ENCODE results near the gene HIPK2.
A peak's percentile ranks its signal among the peaks of the same experiment; 100 is the strongest.

Gene HIPK2

DNA sequence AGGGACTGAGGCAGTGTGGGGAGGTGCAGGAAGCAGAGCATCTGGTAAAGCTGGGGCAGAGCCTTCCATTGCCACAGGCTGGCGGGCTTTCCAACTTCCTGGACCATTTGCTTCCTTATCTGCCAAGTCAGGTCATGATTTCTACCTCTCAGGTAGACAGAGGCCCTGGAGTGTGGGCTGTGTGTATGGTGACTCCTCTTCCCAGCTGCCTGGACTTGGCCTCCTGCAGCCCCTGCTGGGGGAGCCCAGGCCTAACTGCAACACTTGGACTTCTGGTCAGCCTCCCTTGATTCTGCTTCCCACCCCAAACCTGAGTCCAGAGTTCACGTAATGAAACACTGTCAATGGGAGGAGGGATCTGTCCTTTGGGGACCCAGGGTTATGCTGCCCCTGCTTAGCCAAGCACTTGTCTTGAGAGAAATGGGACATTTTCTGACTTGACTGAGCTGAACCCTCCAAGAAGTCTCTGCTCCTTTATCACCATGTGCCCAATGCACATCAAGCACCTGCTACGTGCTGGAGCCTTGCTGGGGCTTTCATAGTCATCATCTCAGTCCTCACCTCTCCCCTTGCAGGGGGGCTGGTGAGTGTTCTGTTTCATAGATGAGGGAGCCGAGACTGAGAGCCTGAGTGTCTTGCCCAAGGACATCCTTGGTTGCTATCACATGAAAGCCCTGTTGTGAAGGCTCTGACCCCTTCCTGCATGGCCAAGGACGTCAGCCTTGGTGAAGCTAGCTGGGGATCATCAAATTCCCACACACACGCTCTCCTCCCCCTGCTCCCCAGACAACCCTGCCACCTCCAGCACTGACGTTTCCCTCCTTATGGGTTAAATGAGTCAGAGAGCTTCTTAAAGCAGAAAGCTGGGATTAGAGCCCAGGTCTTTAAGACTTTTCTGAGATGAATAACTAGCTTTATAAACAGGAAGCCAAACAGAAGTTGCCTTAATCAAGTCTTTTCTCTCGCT lies 250.9 kb downstream of the HIPK2 start:
- Histone ChIP-seq H3K4me1 (peaks cover 7 to 15% (median 10%) of the 10 kb centered on the region in 10 experiments; a peak in 17 of 20 replicates), H3K27ac (no peak overlapping the region), H3K9me3 (replicated peaks in 1 of 11) (peaks cover 3 to 19% (median 13%) of the 10 kb centered on the region in 11 experiments; a peak in 18 of 22 replicates), H4K20me1 (no peaks in the 10 kb centered on the region), H3K27me3 (peaks cover 22 to 47% (median 38%) of the 10 kb centered on the region in 11 experiments), H3K9ac (no peak overlapping the region), H3K36me3 (no peaks in the 10 kb centered on the region), H3K4me2 (peak overlapping the region; percentile 4 to 48 (median 37); a peak in 16 of 22 replicates), H3K4me3 (no peak overlapping the region)
- no peak for TF ChIP-seq Cebpa-rat (IDR thresholded peaks at IDR 0.05)

DNA sequence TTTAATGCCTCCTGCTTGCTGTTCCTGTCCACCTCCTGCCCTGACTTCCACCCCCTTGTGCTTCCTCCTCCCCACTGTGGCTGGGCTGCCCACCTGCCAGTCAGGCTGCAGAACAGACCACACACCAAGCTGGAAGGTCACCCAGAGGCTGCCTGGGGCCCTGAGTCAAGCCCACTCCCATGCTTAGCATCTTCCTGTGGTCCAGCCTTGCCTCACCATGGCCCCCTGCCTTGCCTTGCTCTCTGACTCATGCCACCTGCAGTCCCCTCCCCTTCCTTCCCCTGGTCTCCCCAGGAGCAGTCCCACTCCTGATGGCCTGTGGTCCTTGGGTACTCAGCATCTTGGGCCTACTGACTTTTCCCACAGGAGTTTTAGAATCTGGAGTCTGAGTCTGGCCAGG lies 252.0 kb downstream of the HIPK2 start:
- TF ChIP-seq Cebpa-rat (IDR thresholded peaks at IDR 0.05): no peak
- peaks cover 22 to 55% (median 46%) of the 10 kb centered on the region in 11 experiments for H3K27me3 ChIP-seq

DNA sequence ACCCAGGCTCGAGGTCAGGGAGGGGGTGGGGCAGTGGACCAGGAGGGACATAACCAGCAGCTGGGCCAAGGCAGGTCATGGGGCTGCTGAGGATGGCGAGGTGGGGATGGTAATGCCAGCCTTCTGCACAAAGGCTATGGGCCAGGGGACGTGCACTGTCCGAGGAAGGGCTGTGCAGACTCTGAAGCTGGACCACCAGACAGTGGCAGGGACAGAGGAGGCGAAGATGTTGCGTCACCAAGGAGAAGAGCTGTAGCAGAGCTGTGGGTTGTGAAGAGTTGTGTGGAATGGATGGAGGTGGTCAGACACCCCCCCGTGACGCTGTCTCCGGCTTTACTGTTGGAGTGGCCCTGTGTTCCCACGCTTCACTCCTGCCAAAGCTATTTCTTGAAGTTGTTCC lies 252.6 kb downstream of the HIPK2 start:
- Histone ChIP-seq H3K4me2 (no peak overlapping the region), H4K20me1 (no peaks in the 10 kb centered on the region), H3K36me3 (no peaks in the 10 kb centered on the region), H3K4me1 (peaks cover 7 to 15% (median 10%) of the 10 kb centered on the region in 10 experiments; a peak in 17 of 20 replicates), H3K9ac (no peak overlapping the region), H3K27me3 (peaks cover 22 to 55% (median 46%) of the 10 kb centered on the region in 11 experiments), H3K9me3 (replicated peaks in 1 of 11) (peaks cover 12 to 28% (median 22%) of the 10 kb centered on the region in 11 experiments), H3K27ac (no peak overlapping the region), H3K4me3 (no peak overlapping the region)
- no peak for TF ChIP-seq Cebpa-rat (IDR thresholded peaks at IDR 0.05)

More for the DNA sequence above, 252.0 kb downstream of the HIPK2 start:
- H3K4me1 ChIP-seq: peaks cover 7 to 15% (median 10%) of the 10 kb centered on the region in 10 experiments; a peak in 17 of 20 replicates
- H4K20me1 ChIP-seq: no peaks in the 10 kb centered on the region
- no peak overlapping the region for H3K4me2 ChIP-seq
- no peak overlapping the region for H3K27ac ChIP-seq
- H3K9ac ChIP-seq: no peak overlapping the region
- no peaks in the 10 kb centered on the region for H3K36me3 ChIP-seq
- H3K4me3 ChIP-seq: no peak overlapping the region
- H3K9me3 ChIP-seq (replicated peaks in 1 of 11): peaks cover 12 to 28% (median 22%) of the 10 kb centered on the region in 11 experiments

DNA sequence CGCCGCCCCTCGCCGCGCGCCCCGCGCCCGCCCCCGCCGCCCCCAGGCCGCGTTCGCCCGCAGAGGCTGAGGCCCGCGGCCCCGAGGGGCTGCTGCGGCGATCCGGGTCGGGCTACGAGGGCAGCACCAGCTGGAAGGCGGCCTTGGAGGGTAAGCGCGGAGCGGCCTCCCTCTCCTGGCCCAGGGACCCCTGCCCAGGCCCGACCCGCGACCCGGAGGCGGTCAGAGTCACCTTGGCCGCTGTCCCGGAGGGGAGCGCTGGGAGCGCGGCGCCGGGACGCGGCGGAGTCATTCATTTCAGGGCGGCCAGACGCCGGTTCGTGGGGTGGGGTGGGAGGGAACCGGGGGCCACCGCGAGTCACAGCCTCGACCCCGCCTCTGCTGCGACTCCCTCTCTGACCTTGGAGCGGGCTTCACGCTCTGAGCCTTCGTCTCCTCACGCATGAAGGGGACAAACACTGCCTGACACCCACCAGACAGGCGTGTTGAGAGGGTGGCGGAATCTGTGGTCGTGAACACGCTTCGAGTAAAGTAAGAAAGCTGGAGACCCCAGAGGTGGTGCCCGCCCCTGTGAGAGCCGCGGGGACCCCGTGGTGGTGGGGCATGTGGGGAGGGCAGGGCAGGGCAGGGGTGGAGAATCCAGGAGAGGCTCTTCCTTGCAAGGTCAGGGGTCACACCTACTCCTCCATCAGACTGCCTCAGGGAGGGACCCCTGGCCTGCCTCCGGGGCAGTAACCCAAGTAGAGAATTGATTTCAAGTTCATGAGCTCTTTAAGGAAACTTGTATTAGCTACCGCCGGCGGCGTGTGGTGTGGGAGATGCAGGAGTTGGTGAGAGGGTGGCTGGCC lies 253.6 kb downstream of the HIPK2 start:
- H3K36me3 ChIP-seq: no peaks in the 10 kb centered on the region
- H3K27ac ChIP-seq: no peak overlapping the region
- H4K20me1 ChIP-seq: no peaks in the 10 kb centered on the region
- H3K4me1 ChIP-seq: peaks cover 7 to 15% (median 10%) of the 10 kb centered on the region in 10 experiments; a peak in 17 of 20 replicates
- no peak overlapping the region for H3K4me2 ChIP-seq
- peaks cover 12 to 29% (median 22%) of the 10 kb centered on the region in 11 experiments for H3K9me3 ChIP-seq (replicated peaks in 1 of 11)
- no peak overlapping the region for H3K4me3 ChIP-seq
- no peak overlapping the region for H3K9ac ChIP-seq
- TF ChIP-seq Cebpa-rat (IDR thresholded peaks at IDR 0.05): no peak
- peaks cover 22 to 55% (median 46%) of the 10 kb centered on the region in 11 experiments for H3K27me3 ChIP-seq

DNA sequence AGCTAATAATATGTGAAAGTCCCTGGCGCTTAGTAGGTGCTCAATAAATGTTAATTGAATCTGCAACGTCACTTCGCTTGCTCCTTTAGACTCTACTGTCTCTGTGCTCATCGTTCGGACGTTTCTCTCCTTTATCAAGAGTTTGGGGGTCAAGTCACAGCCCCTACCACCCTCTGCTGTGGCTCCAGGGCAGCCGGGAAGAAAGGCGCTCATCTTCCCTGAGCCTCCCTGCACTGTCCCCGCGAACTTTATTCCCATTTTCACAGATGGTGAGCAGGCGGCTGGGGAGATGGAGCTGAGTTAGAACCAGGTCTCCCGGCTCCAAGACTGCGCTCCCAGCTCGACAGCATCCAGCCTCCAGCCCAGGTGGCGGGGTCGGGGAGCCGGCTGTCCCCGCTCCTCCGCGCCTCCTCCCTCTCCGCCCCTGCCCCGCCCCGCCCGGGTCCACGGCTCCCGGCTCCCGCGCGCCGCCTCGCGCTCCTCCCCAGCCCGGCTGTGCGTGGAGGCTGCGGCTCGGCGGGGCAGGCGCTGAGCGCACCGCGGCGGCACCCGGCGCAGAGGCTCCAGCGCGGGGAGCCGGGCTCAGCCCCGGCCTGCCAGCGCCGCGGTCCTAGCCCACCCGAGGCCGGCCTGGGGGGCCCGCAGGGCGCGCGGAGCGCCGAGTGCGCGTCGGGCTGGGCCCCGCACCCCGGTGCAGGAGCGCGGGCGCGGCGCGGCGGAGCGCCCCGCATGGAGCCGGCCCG lies 254.4 kb downstream of the HIPK2 start, which contains the start of gene CLEC2L:
TSS of gene CLEC2L (plus strand) at position 487 of the 743 bp plus-strand sequence. CDS start at position 730, 243 bp downstream.
- TF ChIP-seq Cebpa-rat (IDR thresholded peaks at IDR 0.05): no peak
- Histone ChIP-seq H3K27ac (no peak within 1 kb of the TSS), H3K4me3 (peak within 1 kb of the TSS in 2 of 10 experiments; percentile 7 to 28; a peak in 2 of 20 replicates), H3K27me3 (peaks cover 22 to 55% (median 46%) of the 10 kb centered on the region in 11 experiments), H3K9me3 (replicated peaks in 1 of 11) (peaks cover 12 to 29% (median 22%) of the 10 kb centered on the region in 11 experiments), H3K4me2 (peak within 1 kb of the TSS in 2 of 11 experiments; percentile 37 to 40; a peak in 3 of 22 replicates), H3K4me1 (peaks cover 7 to 15% (median 10%) of the 10 kb centered on the region in 10 experiments; a peak in 17 of 20 replicates), H4K20me1 (no peaks in the 10 kb centered on the region), H3K36me3 (no peaks in the 10 kb centered on the region), H3K9ac (no peak within 1 kb of the TSS)

DNA sequence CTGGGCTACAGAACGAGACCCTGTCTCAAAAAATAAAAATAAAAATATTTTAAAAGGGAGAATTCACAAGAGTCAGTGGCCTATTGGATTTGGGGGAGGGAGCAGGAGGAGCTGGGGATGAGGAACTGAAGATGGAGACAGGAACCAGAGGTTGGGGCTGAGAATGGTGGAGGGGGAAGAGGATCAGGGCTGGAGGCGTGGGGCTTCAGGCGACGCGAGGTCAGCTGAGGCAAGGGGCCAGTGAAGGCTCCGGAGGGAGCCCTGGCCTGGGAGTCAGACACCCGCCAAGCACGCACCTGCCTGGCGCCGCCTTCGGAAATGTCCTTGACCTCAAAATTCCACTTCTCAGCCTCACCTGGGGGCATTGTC lies 255.0 kb downstream of the HIPK2 start:
- Histone ChIP-seq H3K4me1 (peaks cover 7 to 13% (median 9%) of the 10 kb centered on the region in 10 experiments; a peak in 17 of 20 replicates), H3K4me2 (no peak overlapping the region), H3K9ac (no peak overlapping the region), H3K9me3 (replicated peaks in 1 of 11) (peaks cover 12 to 29% (median 22%) of the 10 kb centered on the region in 11 experiments), H3K27me3 (peaks cover 22 to 55% (median 46%) of the 10 kb centered on the region in 11 experiments), H3K36me3 (no peaks in the 10 kb centered on the region), H4K20me1 (no peaks in the 10 kb centered on the region), H3K27ac (no peak overlapping the region), H3K4me3 (no peak overlapping the region)
- TF ChIP-seq Cebpa-rat (IDR thresholded peaks at IDR 0.05): no peak

DNA sequence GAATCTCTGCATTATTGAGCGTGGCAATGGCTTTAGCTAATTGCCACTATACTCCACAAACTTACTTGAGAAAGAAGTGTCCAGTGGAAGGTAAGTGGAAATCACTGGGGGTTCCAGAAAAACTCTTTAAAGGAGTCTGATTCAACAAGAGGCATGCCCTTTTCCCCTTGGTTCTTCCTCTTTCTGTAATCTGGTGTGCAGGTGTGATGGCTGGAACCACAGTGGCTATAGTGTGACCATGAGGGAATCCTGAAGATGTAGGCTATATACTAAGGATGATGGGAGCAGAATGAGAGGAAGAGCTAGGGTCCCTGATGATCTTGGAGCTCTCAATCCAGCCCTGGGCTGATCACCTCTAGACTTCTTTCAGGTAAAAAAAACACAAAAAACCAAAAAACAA lies 256.4 kb downstream of the HIPK2 start:
- H3K27ac ChIP-seq: no peak overlapping the region
- H4K20me1 ChIP-seq: no peaks in the 10 kb centered on the region
- peaks cover 22 to 55% (median 46%) of the 10 kb centered on the region in 11 experiments for H3K27me3 ChIP-seq
- H3K9ac ChIP-seq: no peak overlapping the region
- H3K4me3 ChIP-seq: no peak overlapping the region
- H3K9me3 ChIP-seq (replicated peaks in 1 of 11): peaks cover 12 to 29% (median 22%) of the 10 kb centered on the region in 11 experiments
- H3K36me3 ChIP-seq: no peaks in the 10 kb centered on the region
- no peak overlapping the region for H3K4me2 ChIP-seq
- no peaks in the 10 kb centered on the region for H3K4me1 ChIP-seq
- no peak for TF ChIP-seq Cebpa-rat (IDR thresholded peaks at IDR 0.05)

DNA sequence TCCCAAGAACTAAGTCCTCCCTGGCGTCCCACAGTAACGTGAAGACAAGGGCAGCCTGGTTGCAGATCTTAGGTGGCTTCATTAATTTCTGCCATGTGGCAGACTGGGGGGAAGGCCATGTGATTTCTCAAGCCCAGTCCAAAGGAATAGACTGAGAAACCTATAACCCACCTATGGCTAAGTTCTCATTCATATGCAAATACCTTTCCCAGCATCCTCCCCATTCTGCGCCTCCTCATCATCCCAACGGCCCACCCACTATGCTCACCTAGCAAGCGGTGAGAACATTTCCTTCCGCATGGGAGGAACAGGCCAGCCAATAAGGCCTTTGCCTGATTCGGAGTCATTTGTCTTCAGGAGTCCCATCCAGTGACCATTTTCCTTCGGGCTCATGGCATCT lies 262.5 kb downstream of the HIPK2 start:
- Histone ChIP-seq H4K20me1 (no peaks in the 10 kb centered on the region), H3K36me3 (no peaks in the 10 kb centered on the region), H3K27me3 (no peaks in the 10 kb centered on the region), H3K27ac (no peak overlapping the region), H3K4me2 (no peak overlapping the region), H3K4me3 (no peak overlapping the region), H3K9me3 (replicated peaks in 1 of 11) (0 out of 22 replicates have a peak, but pooled peaks cover 0 to 3% (median 0%) of the 10 kb centered on the region in 11 experiments), H3K9ac (no peak overlapping the region), H3K4me1 (no peaks in the 10 kb centered on the region)
- TF ChIP-seq Cebpa-rat (IDR thresholded peaks at IDR 0.05): no peak

Data from BLaER1 treated with 17β-estradiol and CSF1 and Interleukin-3, amounts not matched to agents 10 nM and 100 nM (cell line).